HepG2 (cell line): ENCODE data around the gene CHD9. TPM values are rescaled to one million over a fixed set of nuclear protein-coding genes. Genes with fewer than 3 reads are reported as not detected.

Experiments
- ARID3A ChIP-seq: IDR thresholded peaks from 2 replicates; pipeline ENCODE4 v1.6.1; 2012; ENCODE audit warnings: low read depth, low read length, improper control_type of control experiment
- ARNT ChIP-seq: fragments of 450-650 bp; IDR thresholded peaks from 2 replicates; pipeline ENCODE4 v1.6.1; 2017
- ELF3 ChIP-seq: IDR thresholded peaks from 2 replicates; pipeline ENCODE4 v1.6.1; 2016; ENCODE audit warnings: missing genetic modification reagents, missing compliant biosample characterization
- FOXO1 ChIP-seq: sonication (generic); formaldehyde crosslinking; IDR thresholded peaks from 2 replicates; pipeline ENCODE4 v1.4.0; 2020; ENCODE audit warnings: missing genetic modification reagents
- GATAD2A ChIP-seq: IDR thresholded peaks from 2 replicates; pipeline ENCODE4 v1.6.1; 2016
- HDAC1 ChIP-seq: sonication (generic); formaldehyde crosslinking; IDR thresholded peaks from 2 replicates; pipeline ENCODE4 v1.5.1; 2020; ENCODE audit warnings: mild to moderate bottlenecking, missing genetic modification reagents
- HIVEP1 ChIP-seq: sonication (generic); formaldehyde crosslinking; IDR thresholded peaks from 2 replicates; pipeline ENCODE4 v1.4.0; 2020; ENCODE audit warnings: mild to moderate bottlenecking, missing genetic modification reagents
- IRF9 ChIP-seq: sonication (generic); formaldehyde crosslinking; IDR thresholded peaks from 2 replicates; pipeline ENCODE4 v1.8.0; 2022; ENCODE audit warnings: missing genetic modification reagents, mild to moderate bottlenecking, borderline replicate concordance
- PATZ1 ChIP-seq: sonication (generic); formaldehyde crosslinking; IDR thresholded peaks from 2 replicates; pipeline ENCODE4 v1.4.0; 2020; ENCODE audit warnings: missing genetic modification reagents
- PAX8 ChIP-seq: sonication (generic); formaldehyde crosslinking; IDR thresholded peaks from 2 replicates; pipeline ENCODE4 v1.8.0; 2022; ENCODE audit warnings: mild to moderate bottlenecking, missing genetic modification reagents, borderline replicate concordance
- RERE ChIP-seq: IDR thresholded peaks from 2 replicates; pipeline ENCODE4 v1.6.1; 2016; ENCODE audit warnings: low read depth, missing genetic modification reagents, missing compliant biosample characterization
- REXO4 ChIP-seq: sonication (generic); formaldehyde crosslinking; IDR thresholded peaks from 2 replicates; pipeline ENCODE4 v1.8.0; 2022; ENCODE audit warnings: missing genetic modification reagents, mild to moderate bottlenecking, borderline replicate concordance
- XRCC5 ChIP-seq: fragments of 200-400 bp; formaldehyde crosslinking; optimal IDR thresholded peaks from 2 replicates; pipeline ENCODE3; 2017; ENCODE audit warnings: mild to moderate bottlenecking, low read length
- ZNF574 ChIP-seq: sonication (generic); formaldehyde crosslinking; IDR thresholded peaks from 2 replicates; pipeline ENCODE4 v1.4.0; 2020; ENCODE audit warnings: missing genetic modification reagents
- ZNF720 ChIP-seq: sonication (generic); formaldehyde crosslinking; IDR thresholded peaks from 2 replicates; pipeline ENCODE4 v1.4.0; 2020; ENCODE audit warnings: missing genetic modification reagents
- ZSCAN12 ChIP-seq: sonication (generic); formaldehyde crosslinking; IDR thresholded peaks from 2 replicates; pipeline ENCODE4 v1.9.0; 2021; ENCODE audit warnings: mild to moderate bottlenecking, missing genetic modification reagents
- ZZZ3 ChIP-seq: sonication (generic); formaldehyde crosslinking; IDR thresholded peaks from 2 replicates; pipeline ENCODE4 v1.4.0; 2020; ENCODE audit warnings: missing genetic modification reagents, mild to moderate bottlenecking, borderline replicate concordance
- polyA plus RNA-seq, 8 experiments: library from polyadenylated mRNA; depleted of rRNA in 3 of 8; stranded (reverse) in 7 of 8; unstranded in 1 of 8; fragments of >200 nt; fragmentation: Illumina TruSeq in 4 of 8; extraction: Trizol in 4 of 8; gene quantifications; 2 replicates each; pipeline versions ENCODE4 v1.2.1 to v1.2.3, GENCODE V29; 2011 to 2016; ENCODE audit warnings: low read depth in 4 of 8, missing spikeins in 1 of 8, mixed read lengths in 1 of 8; ENCODE audit not compliant: insufficient read depth in 1 of 8
- total RNA-seq, 5 experiments: library from RNA; depleted of rRNA; stranded (reverse); fragments of >200 nt; fragmentation: Illumina TruSeq; extraction: Trizol; gene quantifications; 2 replicates each; pipeline ENCODE4 v1.2.3, GENCODE V29; 2016; ENCODE audit warnings: low read depth in 1 of 5

The CHD9 gene
- total and polyA plus RNA-seq, 2 of the 13 experiments (the other 11 are each of a cell fraction or from before 2014, with no cell fraction given) = 23.4 to 27.7 TPM

GRCh38 chr16:53056392-53056881 lies 1.6 kb downstream of the CHD9 start (continued):
- TF ChIP-seq PATZ1 (CRISPR knock-in tag) (no peak; the same call in 1 of the 2 replicates), RERE (CRISPR knock-in tag) (no peak), REXO4 (no peak), ARID3A (no peak; the same call in 1 of the 2 replicates), PAX8 (no peak), ZNF574 (CRISPR knock-in tag) (peak; percentile 64; the same call in 1 of the 2 replicates), GATAD2A (CRISPR knock-in tag) (peak; percentile 74; the same call in 1 of the 2 replicates), ARNT (no peak), FOXO1 (peak; percentile 86), IRF9 (CRISPR knock-in tag) (no peak; the same call in 1 of the 2 replicates), HIVEP1 (CRISPR knock-in tag) (no peak), ELF3 (CRISPR knock-in tag) (0 out of 2 replicates have a peak, but pooled peaks have one; percentile 40), ZZZ3 (no peak), HDAC1 (peak; percentile 50; the same call in 1 of the 2 replicates), ZNF720 (CRISPR knock-in tag) (no peak), ZSCAN12 (CRISPR knock-in tag) (no peak), XRCC5 (peak; percentile 27)
